Measurements from ENCODE around the gene TMEM254. TPM values are rescaled to one million over a fixed set of nuclear protein-coding genes. Genes with fewer than 3 reads are reported as not detected.
"Not testable (repeated sequence)": the region's sequence is repeated elsewhere in the genome, so short reads cannot be mapped to it uniquely, and the experiment has no call there.

Gene TMEM254
- total RNA-seq, 1 donor from 2014 or later = 17.8 TPM

DNA sequence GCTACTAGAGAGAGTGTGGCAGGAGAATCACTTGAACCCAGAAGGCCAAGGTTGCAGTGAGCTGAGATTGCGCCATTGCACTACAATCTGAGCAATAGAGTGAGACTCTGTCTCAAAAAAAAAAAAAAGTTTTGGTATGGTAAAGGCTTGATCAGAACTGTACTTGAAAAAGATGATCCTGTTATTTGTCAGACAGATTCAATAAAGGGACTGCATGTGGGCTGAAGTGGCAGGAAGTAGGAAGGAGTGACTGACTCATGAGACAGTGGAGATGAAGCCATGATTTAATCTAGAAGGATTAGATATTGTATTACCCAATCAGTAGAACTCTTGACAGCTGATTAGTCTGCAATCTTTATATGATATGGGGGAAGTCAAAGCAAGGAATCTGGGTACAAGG lies 2.7 kb upstream of the TMEM254 start:
- DNase-seq (ENCODE audit: low spot score) = no peak

DNA sequence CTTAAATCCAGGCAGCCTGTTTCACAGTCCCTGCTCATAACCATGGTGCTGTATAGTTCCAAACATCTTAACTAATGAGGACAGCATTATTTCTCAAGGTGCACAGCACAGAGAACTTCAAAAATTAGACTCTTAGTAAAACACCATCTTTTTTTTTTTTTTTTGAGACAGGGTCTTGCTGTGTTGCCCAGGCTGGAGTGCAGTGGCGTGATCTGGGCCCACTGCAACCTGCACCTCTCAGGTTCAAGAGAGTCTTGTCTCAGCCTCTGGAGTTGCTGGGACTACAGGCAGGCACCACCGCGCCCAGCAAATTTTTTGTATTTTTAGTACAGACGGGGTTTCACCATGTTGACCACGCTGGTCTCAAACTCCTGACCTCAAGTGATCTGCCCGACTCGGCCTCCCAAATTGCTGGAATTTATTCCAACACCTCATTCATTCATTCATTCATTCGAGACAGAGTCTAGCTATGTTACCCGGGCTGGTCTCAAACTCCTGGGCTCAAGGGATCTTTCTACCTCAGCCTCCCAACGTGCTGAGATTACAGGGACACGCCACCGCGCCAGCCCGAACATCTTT lies 507 bp upstream of the TMEM254 start:
- no peak for DNase-seq (ENCODE audit: low spot score)

DNA sequence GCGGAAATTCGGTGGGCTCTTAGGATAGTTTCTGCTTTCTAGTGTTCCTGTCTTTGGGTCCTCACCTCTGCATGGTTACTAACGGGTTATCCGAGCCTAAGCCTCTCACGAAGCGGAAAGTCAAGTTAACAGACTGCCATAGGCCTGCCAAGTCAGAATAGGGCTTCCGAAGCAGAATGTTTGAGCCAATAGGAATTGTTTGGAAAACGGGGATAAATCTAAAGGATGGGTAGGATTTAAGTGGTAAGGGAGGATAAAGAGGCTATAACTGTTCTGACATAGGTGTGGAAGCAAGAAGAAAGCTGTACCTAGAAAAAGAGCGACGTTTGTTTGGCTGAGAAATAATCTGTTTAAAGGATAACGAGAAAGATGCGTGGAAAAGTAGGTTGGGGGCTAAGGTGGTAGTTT lies 851 bp downstream of the TMEM254 start:
- DNase-seq (ENCODE audit: low spot score) = no peak

DNA sequence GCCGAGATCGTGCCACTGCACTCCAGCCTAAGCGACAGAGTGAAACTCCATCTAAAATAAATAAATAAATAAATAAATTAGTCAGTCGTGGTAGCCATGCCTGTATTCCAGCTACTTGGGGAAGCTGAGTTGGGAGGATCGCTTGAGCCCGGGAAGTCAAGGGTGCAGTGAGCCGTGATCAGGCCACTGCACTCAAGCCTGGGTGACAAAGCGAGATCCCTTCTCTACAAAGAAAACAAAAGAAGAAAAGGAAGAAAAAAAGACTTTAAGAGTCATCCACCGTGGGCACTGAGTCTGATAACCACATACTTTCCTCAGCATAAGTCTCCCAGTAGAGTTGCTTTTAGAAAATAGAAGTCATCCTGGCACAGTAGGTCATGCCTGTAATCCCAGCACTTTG lies 2.6 kb downstream of the TMEM254 start:
- no peak for DNase-seq (ENCODE audit: low spot score)

DNA sequence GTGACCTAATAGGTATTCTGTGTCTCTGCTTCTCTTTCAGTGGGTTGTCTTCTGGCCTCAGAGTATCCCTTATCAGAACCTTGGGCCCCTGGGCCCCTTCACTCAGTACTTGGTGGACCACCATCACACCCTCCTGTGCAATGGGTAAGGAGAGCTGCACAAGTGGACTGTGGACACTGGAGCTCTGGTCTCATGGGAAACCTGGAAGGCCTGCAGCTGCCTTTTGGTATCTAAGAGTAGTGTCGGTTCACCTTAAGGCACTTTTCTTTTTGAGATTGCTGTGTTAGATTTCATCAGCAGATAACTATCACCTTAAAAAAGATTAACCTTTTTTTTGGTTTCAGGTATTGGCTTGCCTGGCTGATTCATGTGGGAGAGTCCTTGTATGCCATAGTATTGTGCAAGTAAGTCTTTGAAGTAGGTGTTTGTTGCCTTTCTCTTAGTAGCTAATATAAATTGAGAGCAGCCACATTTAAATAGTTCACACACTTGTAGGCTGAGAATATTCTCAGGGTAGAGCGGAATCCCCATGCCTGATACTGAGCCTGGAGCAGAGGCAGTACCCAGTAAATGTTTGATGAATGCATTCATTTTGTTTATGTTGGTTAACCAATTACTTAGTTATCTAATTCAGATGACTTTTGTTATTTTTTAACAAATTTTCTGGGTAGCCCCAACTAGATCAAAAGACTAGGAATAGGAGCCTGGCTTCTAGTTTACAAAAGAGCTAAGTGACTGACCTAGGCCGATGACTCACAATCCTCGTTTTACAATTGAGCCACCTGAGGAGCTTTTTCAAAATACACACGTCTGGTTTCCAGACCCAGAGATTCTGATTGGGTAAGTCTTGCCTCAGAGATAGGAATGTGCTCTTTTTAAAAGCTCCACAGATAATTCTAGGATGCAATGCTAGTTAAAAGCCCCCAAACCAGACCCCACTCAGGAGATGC lies 3.6 kb downstream of the TMEM254 start:
- no peak for DNase-seq (ENCODE audit: low spot score)

DNA sequence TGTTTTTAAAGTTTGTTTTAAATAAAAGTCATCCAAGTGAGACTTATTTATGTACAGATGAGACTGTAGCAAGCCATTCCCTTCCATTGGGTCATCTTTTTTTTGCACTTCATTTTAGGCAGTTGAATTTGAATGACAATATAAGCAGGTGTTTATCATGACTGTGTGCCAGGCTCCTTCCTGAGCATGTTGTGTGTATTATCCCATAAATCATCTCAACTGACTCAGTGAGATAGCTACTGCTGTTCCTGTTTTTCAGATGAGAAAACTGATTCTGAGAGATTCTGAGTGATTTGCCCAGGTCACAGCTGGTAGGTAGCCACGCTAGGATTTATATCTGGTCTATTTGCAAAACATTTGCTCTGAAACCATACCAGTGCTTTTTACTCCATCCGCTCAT lies 11.7 kb downstream of the TMEM254 start:
- DNase-seq (ENCODE audit: low spot score) = no peak

DNA sequence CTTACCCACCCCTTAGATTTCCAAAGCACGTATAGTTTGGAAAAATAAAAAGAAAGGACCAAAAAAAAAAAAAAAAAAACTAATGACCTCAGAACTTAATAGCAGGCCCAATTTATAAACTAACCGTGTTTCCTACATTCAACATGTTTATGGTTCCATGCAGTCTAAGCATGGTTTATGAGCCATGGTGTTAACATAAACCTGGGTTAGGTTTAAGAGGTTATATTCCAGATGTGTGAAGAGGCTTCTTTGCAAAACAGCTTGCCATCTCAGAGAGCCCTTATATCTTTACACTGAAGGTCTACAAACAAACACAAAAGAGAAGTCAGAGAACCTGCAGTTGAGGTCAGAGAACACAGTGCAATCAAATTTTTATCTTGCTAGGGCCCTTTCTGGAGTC lies 15.8 kb downstream of the TMEM254 start:
- no peak for DNase-seq (ENCODE audit: low spot score)

DNA sequence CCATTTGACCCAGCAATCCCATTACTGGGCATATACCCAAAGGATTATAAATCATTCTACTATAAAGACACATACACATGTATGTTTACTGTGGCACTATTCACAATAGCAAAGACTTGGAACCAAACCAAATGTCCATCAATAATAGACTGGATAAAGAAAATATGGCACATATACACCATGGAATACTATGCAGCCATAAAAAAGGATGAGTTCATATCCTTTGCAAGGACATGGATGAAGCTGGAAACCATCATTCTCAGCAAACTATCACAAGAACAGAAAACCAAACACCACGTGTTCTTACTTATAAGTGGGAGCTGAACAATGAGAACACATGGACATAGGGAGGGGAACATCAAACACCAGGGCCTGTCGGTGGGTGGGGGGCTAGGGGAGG lies 19.8 kb downstream of the TMEM254 start:
- DNase-seq (ENCODE audit: low spot score) = not testable (repeated sequence)

DNA sequence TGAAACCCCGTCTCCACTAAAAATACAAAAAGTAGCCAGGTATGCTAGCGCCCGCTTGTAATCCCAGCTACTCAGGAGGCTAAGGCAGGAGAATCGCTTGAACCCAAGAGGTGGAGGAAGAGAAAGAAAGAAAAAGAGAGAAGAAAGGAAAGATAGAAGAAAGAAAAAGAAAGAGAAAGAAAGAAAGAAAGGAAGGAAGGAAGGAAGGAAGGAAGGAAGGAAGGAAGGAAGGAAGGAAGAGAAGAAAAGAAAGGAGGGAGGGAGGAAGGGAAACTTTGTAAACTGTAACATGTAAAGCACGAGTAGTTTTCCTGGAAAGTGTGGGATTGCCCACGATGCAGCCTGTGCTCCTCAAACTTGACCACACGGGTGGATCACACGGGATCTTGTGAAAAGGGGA lies 20.8 kb downstream of the TMEM254 start:
- not testable (repeated sequence) for DNase-seq (ENCODE audit: low spot score)

DNA sequence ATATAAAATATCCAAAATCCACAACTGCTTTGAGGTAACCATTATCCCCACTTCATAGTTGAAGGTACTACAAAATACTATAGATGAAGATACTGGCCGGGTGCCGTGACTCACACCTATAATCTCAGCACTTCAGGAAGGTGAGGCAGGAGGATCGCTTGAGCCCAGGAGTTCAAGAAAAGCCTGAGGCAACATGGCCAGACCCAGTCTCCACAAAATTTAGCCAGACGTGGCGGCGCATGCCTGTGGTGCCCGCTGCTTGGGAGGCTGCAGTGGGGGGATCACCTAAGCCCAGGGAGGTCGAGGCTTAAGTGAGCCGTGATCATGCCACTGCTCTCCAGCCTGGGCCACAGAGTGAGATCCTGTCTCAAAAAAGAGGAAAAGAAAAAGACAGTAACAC lies 21.7 kb downstream of the TMEM254 start:
- no peak for DNase-seq (ENCODE audit: low spot score)

DNA sequence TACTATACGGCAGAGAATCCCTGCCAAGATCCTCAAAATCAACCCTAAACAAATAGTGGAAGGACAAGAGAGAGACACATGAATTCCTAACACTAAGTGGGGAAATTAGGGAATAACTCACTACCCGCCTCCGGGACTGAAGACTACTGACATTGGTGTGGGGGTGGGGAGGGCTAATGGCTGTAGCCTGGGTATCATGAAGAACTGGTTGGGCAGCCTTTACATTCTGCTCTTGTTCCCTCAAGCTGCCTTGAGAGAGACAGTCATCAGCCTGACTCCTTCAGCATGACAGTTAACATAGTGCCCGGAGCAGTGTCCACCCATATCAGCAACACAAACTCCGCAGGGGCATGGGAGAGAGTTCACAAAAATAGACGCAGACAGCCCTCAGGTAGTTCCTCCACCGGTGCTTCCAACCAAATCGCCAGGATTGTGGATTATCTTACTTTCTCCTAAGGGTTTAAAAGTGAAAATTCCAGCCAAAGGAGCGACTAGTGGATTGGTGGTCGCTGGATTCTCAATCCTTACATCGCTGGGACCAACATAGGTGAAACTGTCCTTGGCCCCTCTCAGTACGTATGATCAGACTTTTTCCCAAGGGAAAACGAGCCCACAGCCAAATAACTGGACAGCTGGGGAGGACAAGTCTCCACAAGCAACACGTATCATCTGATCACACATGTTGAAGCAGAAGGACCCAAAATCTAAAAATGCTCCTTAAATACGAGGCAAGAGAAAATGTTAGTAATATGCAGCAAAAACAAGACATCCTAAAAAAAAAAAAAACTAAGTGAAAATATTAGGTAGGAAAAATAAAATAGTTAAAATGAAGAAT lies 22.6 kb downstream of the TMEM254 start:
- no peak for DNase-seq (ENCODE audit: low spot score)

DNA sequence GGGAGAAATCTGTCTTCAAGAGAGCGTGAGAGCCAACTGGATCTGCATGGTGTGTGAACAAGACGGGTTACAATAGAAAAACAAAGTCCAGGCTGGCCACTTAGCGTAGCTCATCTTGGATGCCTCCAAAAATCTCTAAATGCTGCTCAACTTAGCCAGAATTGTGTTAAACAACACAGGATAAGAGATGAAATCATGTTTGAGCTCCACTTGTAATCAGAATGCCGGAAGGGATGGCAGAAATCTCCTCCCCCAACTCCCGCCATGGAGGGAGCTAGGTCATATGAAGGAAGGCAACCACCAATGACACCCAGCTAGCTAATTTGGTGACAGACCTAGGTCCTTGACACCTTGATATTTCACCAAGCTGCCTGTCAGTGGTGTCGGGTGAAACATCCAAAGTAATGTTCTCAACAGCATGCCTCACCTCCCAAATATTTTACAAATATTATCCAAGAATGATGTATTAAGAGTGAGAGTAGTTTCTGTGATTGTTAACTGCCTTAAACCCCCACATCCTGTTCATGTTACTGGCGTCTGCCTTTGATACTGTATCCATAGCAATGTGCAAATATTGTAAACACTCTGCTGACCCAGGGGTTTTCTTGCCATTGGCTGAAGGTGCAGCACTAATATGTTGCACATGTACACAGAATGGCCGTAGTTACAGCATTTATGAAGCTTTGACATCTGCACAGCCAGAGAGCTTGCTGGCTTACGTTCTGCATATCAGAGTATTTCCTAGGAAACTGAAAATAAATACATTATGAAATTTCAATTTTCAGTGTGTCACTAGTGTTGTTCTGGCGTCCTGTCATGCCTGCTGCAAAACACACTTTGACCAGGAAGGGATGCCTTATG lies 25.8 kb downstream of the TMEM254 start:
- DNase-seq (ENCODE audit: low spot score) = no peak

DNA sequence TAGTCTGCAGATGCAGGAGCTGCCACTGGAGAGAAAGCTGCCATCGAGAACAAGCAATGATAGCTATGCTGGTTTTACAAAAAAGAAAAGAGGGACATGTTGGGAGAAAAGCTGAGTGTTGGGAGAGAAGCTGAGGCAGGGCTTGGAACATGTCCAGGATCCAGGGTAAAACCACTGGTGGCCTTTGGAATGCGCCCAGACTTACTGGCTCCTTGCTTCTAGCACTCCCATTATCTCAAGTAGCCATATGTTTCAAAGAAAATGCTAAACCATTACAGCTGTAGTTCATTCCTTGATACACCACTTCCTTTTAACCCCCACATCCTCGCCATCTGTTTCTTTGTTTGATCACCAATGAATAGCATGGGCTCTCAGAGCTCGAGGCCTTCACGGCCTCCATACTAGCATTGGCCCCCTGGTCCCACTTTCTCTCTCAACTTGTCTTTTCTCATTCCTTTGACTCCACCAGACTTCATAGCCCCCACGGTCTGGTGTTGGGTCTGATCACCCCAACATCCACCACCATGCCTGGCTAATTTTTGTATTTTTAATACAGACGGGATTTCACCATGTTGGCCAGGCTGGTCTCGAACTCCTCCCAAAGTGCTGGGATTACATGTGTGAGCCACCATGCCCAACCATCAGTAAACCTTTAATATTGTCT lies 30.2 kb downstream of the TMEM254 start:
- DNase-seq (ENCODE audit: low spot score) = no peak

DNA sequence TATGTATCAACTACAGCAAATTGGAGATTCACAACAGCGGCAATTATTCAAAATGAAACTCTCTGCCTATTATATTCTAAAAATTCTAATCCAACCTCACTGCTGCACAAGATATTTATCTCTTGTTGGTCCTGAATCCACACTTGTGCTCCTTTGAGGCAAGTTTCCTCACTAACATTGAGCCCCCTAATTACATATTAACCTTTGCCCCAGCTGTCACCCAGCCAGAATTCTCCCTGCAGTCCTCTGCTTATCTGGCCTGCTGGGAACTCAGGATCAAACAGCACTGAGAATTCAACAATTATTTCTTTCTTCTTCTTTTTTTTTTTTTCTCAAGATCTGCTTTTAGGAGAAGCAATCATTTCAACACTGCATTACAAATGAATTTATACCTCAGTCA lies 32.5 kb downstream of the TMEM254 start:
- DNase-seq (ENCODE audit: low spot score) = no peak

DNA sequence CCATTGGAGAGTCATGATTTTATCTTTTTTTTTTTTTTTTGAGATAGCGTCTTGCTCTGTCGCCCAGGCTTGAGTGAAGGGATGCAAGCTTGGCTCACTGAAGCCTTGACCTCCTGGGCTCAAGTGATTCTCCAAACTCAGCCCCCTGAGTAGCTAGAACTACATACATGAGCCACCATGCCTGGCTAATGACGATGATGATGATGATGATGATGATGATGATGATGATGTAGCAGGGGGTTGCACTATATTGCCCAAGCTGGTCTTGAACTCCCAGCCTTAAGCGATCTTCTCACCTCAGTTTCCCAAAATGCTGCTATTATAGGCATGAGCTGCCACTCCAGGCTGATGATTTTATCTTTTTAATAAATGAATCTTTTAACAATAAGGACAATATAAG lies 40.2 kb downstream of the TMEM254 start:
- no peak for DNase-seq (ENCODE audit: low spot score)

DNA sequence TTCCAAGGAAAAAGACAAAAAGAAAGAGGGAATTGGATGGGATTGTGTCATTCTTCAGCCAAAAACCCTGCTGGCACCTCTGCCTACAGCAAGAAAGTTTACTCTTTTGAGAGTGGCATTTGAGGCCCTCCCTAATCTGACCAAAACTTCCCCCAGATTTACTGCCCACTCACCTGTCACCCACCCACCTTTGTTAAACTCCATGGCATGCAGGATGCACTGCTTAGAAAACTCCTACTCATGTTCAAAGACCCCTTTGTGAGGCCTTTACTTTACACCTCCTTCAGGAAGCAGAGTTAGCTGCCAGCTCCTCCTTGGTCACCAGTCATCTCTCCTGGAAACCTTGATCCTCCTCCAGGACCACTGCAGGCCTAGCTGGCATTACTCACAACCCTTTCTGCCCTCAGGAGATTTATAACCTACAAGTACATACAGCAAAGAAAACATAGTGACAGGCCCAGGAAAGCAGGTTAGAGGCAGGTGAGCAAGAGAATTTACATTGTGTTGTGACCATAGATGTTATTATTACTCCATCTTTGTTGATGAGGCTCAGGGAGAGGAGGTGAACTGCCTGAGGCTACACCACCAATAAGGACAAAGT lies 43.7 kb downstream of the TMEM254 start:
- DNase-seq (ENCODE audit: low spot score) = no peak

DNA sequence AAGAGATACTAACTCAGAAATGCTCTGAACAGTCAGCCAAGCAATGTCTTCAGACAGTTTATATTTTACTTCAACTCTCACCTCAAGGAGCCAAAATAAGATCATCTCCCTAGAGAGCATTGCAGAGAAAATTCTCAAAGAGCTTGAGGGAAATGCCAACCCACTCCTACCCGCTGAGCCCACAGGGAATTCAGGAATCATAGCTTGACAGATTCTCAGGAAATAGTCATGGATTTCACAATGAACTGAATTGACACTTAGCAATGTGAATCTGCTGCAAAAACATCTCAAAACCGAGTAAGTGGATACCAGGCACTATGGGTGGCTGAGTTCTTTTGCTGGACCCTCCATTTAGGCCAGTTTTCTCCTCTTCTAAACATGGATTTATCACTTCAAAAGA lies 44.3 kb downstream of the TMEM254 start:
- no peak for DNase-seq (ENCODE audit: low spot score)

DNA sequence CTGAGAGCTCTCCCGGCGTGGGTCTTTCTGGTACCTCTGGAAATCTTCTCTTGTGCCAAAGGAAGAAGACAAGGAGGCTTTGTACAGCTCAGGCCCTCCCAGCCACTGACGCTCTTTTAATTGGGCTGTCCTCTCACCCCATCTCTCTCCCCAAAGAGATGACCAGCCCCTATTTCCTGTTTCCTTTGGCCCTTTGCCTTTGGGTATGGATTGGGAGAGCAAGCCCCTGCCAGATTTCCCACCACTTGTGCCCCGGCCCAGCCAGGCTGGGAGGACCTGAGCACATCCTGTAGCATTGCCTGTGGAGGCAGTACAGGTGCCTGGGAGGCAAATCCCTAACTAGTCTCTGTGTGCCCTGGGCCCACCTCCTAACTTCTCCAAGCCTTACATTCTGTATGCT lies 48.4 kb downstream of the TMEM254 start:
- DNase-seq (ENCODE audit: low spot score) = no peak

DNA sequence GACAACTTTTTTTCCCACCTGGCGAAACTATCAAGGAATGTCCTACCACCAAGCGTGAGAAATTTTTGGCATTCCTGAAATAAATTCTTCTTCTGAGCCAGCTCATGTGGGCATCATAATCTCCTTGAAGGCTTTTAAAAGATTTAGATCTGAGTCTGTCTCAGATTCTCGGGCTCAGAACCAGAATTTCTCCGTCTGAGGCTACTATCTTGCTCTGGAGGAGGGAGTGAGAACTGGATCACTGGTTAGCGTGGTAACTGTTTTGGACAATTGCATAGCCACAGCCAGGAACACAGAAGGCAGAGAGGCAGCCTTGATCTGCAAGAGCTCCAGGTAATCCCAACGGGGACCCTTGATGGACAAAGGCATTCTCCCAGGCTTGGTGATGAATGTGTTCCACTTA lies 53.0 kb downstream of the TMEM254 start:
- DNase-seq (ENCODE audit: low spot score) = no peak
